Mesothelial cell of epicardium (in vitro differentiated cells): Measurements from ENCODE around the gene DGKD. TPM values are rescaled to one million over a fixed set of nuclear protein-coding genes. Genes with fewer than 3 reads are reported as not detected.

Experiments
- DNase-seq, 2 experiments: peaks; one replicate each; pipeline ENCODE4 v3.0.0; 2021; ENCODE audit warnings: low spot score in 2 of 2; ENCODE audit not compliant: unreplicated experiment in 2 of 2
- H3K27ac Mint-ChIP-seq: 2 replicates; pipeline ENCODE4 v1.8.0; 2021; ENCODE audit warnings: mixed read lengths
- H3K27me3 Mint-ChIP-seq: 2 replicates; pipeline ENCODE4 v1.8.0; 2021; ENCODE audit warnings: low read depth, mixed read lengths
- H3K36me3 Mint-ChIP-seq: 2 replicates; pipeline ENCODE4 v1.8.0; 2021; ENCODE audit warnings: mixed read lengths
- H3K4me1 Mint-ChIP-seq: 2 replicates; pipeline ENCODE4 v1.8.0; 2021; ENCODE audit warnings: mixed read lengths
- H3K4me3 Mint-ChIP-seq: 2 replicates; pipeline ENCODE4 v1.8.0; 2021; ENCODE audit warnings: mild to moderate bottlenecking, moderate library complexity, mixed read lengths
- H3K9me3 Mint-ChIP-seq: 2 replicates; pipeline ENCODE4 v1.8.0; 2021; ENCODE audit warnings: mixed read lengths
- total RNA-seq: library from RNA; stranded (reverse); gene quantifications from 3 replicates; pipeline ENCODE4 v1.2.1, GENCODE V29; 2021
- TF ChIP-seq, protein P1 (sequence below): fragments of 200-600 bp; sonication (generic); IDR thresholded peaks from one replicate; pipeline ENCODE4 v1.5.0; 2021; ENCODE audit warnings: antibody characterized with exemption; ENCODE audit not compliant: unreplicated experiment

The DGKD gene
- total RNA-seq, 1 donor from 2014 or later, result 64.5 TPM

GRCh38 chr2:233426619-233427342, 72.5 kb downstream of the DGKD start:
- Mint-ChIP-seq H3K27me3 (no peaks in the 10 kb centered on the region), H3K4me1 (no peaks in the 10 kb centered on the region), H3K27ac (no peak overlapping the region), H3K4me3 (no peak overlapping the region), H3K9me3 (peaks cover 4% of the 10 kb centered on the region), H3K36me3 (peaks cover 3% of the 10 kb centered on the region)
- DNase-seq, result no peak
- TF ChIP-seq, protein P1, sequence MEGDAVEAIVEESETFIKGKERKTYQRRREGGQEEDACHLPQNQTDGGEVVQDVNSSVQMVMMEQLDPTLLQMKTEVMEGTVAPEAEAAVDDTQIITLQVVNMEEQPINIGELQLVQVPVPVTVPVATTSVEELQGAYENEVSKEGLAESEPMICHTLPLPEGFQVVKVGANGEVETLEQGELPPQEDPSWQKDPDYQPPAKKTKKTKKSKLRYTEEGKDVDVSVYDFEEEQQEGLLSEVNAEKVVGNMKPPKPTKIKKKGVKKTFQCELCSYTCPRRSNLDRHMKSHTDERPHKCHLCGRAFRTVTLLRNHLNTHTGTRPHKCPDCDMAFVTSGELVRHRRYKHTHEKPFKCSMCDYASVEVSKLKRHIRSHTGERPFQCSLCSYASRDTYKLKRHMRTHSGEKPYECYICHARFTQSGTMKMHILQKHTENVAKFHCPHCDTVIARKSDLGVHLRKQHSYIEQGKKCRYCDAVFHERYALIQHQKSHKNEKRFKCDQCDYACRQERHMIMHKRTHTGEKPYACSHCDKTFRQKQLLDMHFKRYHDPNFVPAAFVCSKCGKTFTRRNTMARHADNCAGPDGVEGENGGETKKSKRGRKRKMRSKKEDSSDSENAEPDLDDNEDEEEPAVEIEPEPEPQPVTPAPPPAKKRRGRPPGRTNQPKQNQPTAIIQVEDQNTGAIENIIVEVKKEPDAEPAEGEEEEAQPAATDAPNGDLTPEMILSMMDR, result no peak

DNA sequence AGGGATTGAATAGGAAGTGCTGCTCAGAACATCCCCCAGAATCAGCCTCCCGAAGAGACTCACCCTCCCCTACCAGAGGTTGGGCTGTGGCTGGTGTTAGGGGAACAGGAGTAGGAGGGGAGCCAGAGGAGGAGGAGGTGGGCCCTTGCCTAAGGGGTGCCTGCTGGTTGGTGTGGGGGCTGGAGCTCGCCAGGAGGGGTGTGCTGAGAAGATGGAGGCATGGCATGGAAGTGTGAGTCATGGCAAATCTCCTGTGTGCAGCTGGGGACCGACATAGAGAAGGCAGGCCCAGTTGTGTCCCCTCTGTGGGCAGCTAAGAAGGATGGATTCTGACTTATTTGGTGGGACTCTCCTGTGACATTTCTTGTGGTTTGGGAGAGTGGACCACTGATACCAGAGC, 73.7 kb downstream of the DGKD start:
- TF ChIP-seq, protein P1, result no peak
- no peak overlapping the region for H3K4me3 Mint-ChIP-seq
- H3K27ac Mint-ChIP-seq, result no peak overlapping the region
- DNase-seq, result no peak
- peaks cover 7% of the 10 kb centered on the region for H3K9me3 Mint-ChIP-seq
- peaks cover 3% of the 10 kb centered on the region for H3K36me3 Mint-ChIP-seq
- H3K4me1 Mint-ChIP-seq, result no peaks in the 10 kb centered on the region
- H3K27me3 Mint-ChIP-seq, result no peaks in the 10 kb centered on the region

GRCh38 chr2:233428438-233428837, 74.1 kb downstream of the DGKD start:
- Mint-ChIP-seq H3K27ac (no peak overlapping the region), H3K9me3 (peaks cover 7% of the 10 kb centered on the region), H3K4me3 (no peak overlapping the region), H3K27me3 (no peaks in the 10 kb centered on the region), H3K36me3 (peaks cover 3% of the 10 kb centered on the region), H3K4me1 (no peaks in the 10 kb centered on the region)
- DNase-seq, result no peak
- TF ChIP-seq, protein P1, result no peak

GRCh38 chr2:233429175-233429897, 75.0 kb downstream of the DGKD start:
- no peaks in the 10 kb centered on the region for H3K27me3 Mint-ChIP-seq
- no peak for DNase-seq
- no peak overlapping the region for H3K27ac Mint-ChIP-seq
- peaks cover 3% of the 10 kb centered on the region for H3K36me3 Mint-ChIP-seq
- TF ChIP-seq, protein P1, result no peak
- H3K4me3 Mint-ChIP-seq, result no peak overlapping the region
- peaks cover 7% of the 10 kb centered on the region for H3K9me3 Mint-ChIP-seq
- peaks cover 1% of the 10 kb centered on the region for H3K4me1 Mint-ChIP-seq

- DNase-seq, result no peak
- Mint-ChIP-seq H3K9me3 (peaks cover 7% of the 10 kb centered on the region), H3K4me3 (no peak overlapping the region), H3K36me3 (peaks cover 3% of the 10 kb centered on the region), H3K4me1 (peaks cover 1% of the 10 kb centered on the region), H3K27ac (no peak overlapping the region), H3K27me3 (no peaks in the 10 kb centered on the region)
- TF ChIP-seq, protein P1, result no peak
Observed at GRCh38 chr2:233430081-233430480, 75.8 kb downstream of the DGKD start.
